ENCODE results near the gene RALGAPA1. TPM values are rescaled to one million over a fixed set of nuclear protein-coding genes. Genes with fewer than 3 reads are reported as not detected.

RALGAPA1 gene
- total and polyA plus RNA-seq, 2 of the 13 experiments (the other 11 are each of a cell fraction or from before 2014, with no cell fraction given) = 65.0 to 89.2 TPM

GRCh38 chr14:35533357-35534207 is 275.5 kb downstream of the RALGAPA1 start, which contains the start of gene INSM2 (continued):
- TF ChIP-seq BCL6 (CRISPR knock-in tag; IDR thresholded peaks at IDR 0.05) = peak; percentile 57; the same call in 1 of the 2 replicates
- peak; percentile 71; the same call in 1 of the 2 replicates for TF ChIP-seq ZNF264 (CRISPR knock-in tag; IDR thresholded peaks at IDR 0.05)
- TF ChIP-seq, protein P1, sequence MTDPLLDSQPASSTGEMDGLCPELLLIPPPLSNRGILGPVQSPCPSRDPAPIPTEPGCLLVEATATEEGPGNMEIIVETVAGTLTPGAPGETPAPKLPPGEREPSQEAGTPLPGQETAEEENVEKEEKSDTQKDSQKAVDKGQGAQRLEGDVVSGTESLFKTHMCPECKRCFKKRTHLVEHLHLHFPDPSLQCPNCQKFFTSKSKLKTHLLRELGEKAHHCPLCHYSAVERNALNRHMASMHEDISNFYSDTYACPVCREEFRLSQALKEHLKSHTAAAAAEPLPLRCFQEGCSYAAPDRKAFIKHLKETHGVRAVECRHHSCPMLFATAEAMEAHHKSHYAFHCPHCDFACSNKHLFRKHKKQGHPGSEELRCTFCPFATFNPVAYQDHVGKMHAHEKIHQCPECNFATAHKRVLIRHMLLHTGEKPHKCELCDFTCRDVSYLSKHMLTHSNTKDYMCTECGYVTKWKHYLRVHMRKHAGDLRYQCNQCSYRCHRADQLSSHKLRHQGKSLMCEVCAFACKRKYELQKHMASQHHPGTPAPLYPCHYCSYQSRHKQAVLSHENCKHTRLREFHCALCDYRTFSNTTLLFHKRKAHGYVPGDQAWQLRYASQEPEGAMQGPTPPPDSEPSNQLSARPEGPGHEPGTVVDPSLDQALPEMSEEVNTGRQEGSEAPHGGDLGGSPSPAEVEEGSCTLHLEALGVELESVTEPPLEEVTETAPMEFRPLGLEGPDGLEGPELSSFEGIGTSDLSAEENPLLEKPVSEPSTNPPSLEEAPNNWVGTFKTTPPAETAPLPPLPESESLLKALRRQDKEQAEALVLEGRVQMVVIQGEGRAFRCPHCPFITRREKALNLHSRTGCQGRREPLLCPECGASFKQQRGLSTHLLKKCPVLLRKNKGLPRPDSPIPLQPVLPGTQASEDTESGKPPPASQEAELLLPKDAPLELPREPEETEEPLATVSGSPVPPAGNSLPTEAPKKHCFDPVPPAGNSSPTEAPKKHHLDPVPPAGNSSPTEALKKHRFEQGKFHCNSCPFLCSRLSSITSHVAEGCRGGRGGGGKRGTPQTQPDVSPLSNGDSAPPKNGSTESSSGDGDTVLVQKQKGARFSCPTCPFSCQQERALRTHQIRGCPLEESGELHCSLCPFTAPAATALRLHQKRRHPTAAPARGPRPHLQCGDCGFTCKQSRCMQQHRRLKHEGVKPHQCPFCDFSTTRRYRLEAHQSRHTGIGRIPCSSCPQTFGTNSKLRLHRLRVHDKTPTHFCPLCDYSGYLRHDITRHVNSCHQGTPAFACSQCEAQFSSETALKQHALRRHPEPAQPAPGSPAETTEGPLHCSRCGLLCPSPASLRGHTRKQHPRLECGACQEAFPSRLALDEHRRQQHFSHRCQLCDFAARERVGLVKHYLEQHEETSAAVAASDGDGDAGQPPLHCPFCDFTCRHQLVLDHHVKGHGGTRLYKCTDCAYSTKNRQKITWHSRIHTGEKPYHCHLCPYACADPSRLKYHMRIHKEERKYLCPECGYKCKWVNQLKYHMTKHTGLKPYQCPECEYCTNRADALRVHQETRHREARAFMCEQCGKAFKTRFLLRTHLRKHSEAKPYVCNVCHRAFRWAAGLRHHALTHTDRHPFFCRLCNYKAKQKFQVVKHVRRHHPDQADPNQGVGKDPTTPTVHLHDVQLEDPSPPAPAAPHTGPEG (CRISPR knock-in tag; IDR thresholded peaks at IDR 0.05) = peak; percentile 89
- TF ChIP-seq, protein P2, sequence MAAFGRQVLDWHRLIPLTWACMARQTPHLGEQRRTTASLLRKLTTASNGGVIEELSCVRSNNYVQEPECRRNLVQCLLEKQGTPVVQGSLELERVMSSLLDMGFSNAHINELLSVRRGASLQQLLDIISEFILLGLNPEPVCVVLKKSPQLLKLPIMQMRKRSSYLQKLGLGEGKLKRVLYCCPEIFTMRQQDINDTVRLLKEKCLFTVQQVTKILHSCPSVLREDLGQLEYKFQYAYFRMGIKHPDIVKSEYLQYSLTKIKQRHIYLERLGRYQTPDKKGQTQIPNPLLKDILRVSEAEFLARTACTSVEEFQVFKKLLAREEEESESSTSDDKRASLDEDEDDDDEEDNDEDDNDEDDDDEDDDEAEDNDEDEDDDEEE (CRISPR knock-in tag; IDR thresholded peaks at IDR 0.05) = peak; percentile 96
- TF ChIP-seq ZBTB7A (CRISPR knock-in tag; IDR thresholded peaks at IDR 0.05) = no peak
- peak; percentile 32; the same call in 1 of the 2 replicates for TF ChIP-seq ZNF780A (CRISPR knock-in tag; IDR thresholded peaks at IDR 0.05)
- no peak; the same call in 1 of the 2 replicates for TF ChIP-seq ZNF713 (CRISPR knock-in tag; IDR thresholded peaks at IDR 0.05)
- peak; percentile 96 for TF ChIP-seq ZSCAN29 (CRISPR knock-in tag; conservative IDR thresholded peaks at IDR 0.05)
- TF ChIP-seq TMF1 (CRISPR knock-in tag; IDR thresholded peaks at IDR 0.05; ENCODE audit: low read depth) = peak; percentile 69
- TF ChIP-seq ZNF230 (CRISPR knock-in tag; IDR thresholded peaks at IDR 0.05) = peak; percentile 98
- peak; percentile 79; the same call in 1 of the 2 replicates for TF ChIP-seq ZNF501 (CRISPR knock-in tag; IDR thresholded peaks at IDR 0.05)
- TF ChIP-seq RFX5 (IDR thresholded peaks at IDR 0.05; ENCODE audit: low read depth, low read length) = no peak
- TF ChIP-seq MYPOP (CRISPR knock-in tag; IDR thresholded peaks at IDR 0.05) = peak; percentile 92
- TF ChIP-seq ZNF225 (CRISPR knock-in tag; IDR thresholded peaks at IDR 0.05) = peak; percentile 39; the same call in 1 of the 2 replicates
- TF ChIP-seq ZBTB33 (CRISPR knock-in tag; IDR thresholded peaks at IDR 0.05) = no peak
- peak; percentile 82; the same call in 1 of the 2 replicates for TF ChIP-seq ZC3H13 (CRISPR knock-in tag; IDR thresholded peaks at IDR 0.05)
